Measurements from ENCODE around the gene CALCOCO2. TPM values are rescaled to one million over a fixed set of nuclear protein-coding genes. Genes with fewer than 3 reads are reported as not detected.

Gene CALCOCO2
- polyA plus RNA-seq, 2 of the 4 experiments (the other 2 are of a cell fraction) = 71.6 to 194 TPM

- no peak for DNase-seq (ENCODE audit: low read depth in 1 of 2, low spot score in 1 of 2)
- WGBS (ENCODE audit: missing lambda C conversion rate) = 95% methylated on average over 4 of the region's 4 CpGs
- ChIA-PET CTCF (interaction anchor here (1.2 to 76.6 kb wide), 5 partner anchors 7 to 179 kb away, joined by 4 to 3251 read pairs (median 11); partner anchors contain the start of genes ATP5MC1, CALCOCO2 and TTLL6), POLR2A (no interaction called here)
- Histone ChIP-seq H3K27ac (peak overlapping the region in 1 of 2 experiments; percentile 25; a peak in 1 of 6 replicates), H3K4me1 (0 out of 3 replicates have a peak, but pooled peaks cover 5% of the 10 kb centered on the region), H3K9me3 (no peaks in the 10 kb centered on the region), H3K4me2 (no peak overlapping the region), H3K4me3 (no peak overlapping the region)
- ATAC-seq = no peak
- peak; percentile 65 for TF ChIP-seq MAFK (IDR thresholded peaks at IDR 0.05; ENCODE audit: partially characterized antibody)
- TF ChIP-seq ESRRA (IDR thresholded peaks at IDR 0.05; ENCODE audit: borderline replicate concordance, low read length) = no peak
- FAIRE-seq = no peak
These were observed 20.0 kb downstream of the CALCOCO2 start for GRCh38 chr17:48850792-48851323.

GRCh38 chr17:48854774-48855476 is 24.1 kb downstream of the CALCOCO2 start:
- Histone ChIP-seq H3K4me1 (0 out of 3 replicates have a peak, but pooled peaks cover 5% of the 10 kb centered on the region), H3K9me3 (no peaks in the 10 kb centered on the region), H3K4me3 (no peak overlapping the region), H3K4me2 (no peak overlapping the region), H3K27ac (no peak overlapping the region)
- no peak for FAIRE-seq
- no peak for DNase-seq (ENCODE audit: low read depth in 1 of 2, low spot score in 1 of 2)
- ChIA-PET CTCF (interaction anchor here (1.0 to 76.6 kb wide), 5 partner anchors 10 to 176 kb away, joined by 3 to 3251 read pairs (median 5); partner anchors contain the start of genes CALCOCO2 and TTLL6), POLR2A (no interaction called here)
- WGBS (ENCODE audit: missing lambda C conversion rate) = 92% methylated on average over 7 of the region's 7 CpGs
- TF ChIP-seq MAX (IDR thresholded peaks at IDR 0.05) = no peak
- no peak for TF ChIP-seq ESRRA (IDR thresholded peaks at IDR 0.05; ENCODE audit: borderline replicate concordance, low read length)
- no peak for TF ChIP-seq HOXB5 (CRISPR knock-in tag; IDR thresholded peaks at IDR 0.05)
- TF ChIP-seq RFX5 (IDR thresholded peaks at IDR 0.05) = no peak
- no peak for TF ChIP-seq TFCP2L1 (CRISPR knock-in tag; IDR thresholded peaks at IDR 0.05)
- TF ChIP-seq NPAS2 (CRISPR knock-in tag; IDR thresholded peaks at IDR 0.05; ENCODE audit: borderline replicate concordance) = no peak
- no peak for TF ChIP-seq MAFK (IDR thresholded peaks at IDR 0.05; ENCODE audit: partially characterized antibody)
- no peak for TF ChIP-seq ZC3H11A (IDR thresholded peaks at IDR 0.05)
- no peak for TF ChIP-seq HEYL (CRISPR knock-in tag; IDR thresholded peaks at IDR 0.05)
- no peak for TF ChIP-seq RARB (CRISPR knock-in tag; IDR thresholded peaks at IDR 0.05)
- TF ChIP-seq CEBPB (IDR thresholded peaks at IDR 0.05) = no peak
- TF ChIP-seq POLR2AphosphoS2 (conservative IDR thresholded peaks at IDR 0.05; ENCODE audit: low read length) = no peak
- TF ChIP-seq EP300 (IDR thresholded peaks at IDR 0.05) = no peak
- TF ChIP-seq SMC3 (IDR thresholded peaks at IDR 0.05) = no peak
- TF ChIP-seq E2F6 (IDR thresholded peaks at IDR 0.05; ENCODE audit: borderline replicate concordance, low read depth) = no peak
- no peak for TF ChIP-seq FOSB (CRISPR knock-in tag; IDR thresholded peaks at IDR 0.05)
- TF ChIP-seq HES2 (IDR thresholded peaks at IDR 0.05) = no peak
- TF ChIP-seq USF2 (IDR thresholded peaks at IDR 0.05) = no peak
- no peak for TF ChIP-seq JUNB (IDR thresholded peaks at IDR 0.05)
- TF ChIP-seq RCOR1 (IDR thresholded peaks at IDR 0.05; ENCODE audit: low read depth, low read length) = no peak
- ATAC-seq = no peak

- Histone ChIP-seq H3K9me3 (no peaks in the 10 kb centered on the region), H3K4me3 (no peak overlapping the region), H3K4me2 (no peak overlapping the region), H3K27ac (no peak overlapping the region), H3K4me1 (no peaks in the 10 kb centered on the region)
- FAIRE-seq (no peak), ATAC-seq (no peak), DNase-seq (ENCODE audit: low read depth in 1 of 2, low spot score in 1 of 2) (no peak)
- POLR2A ChIA-PET = no interaction called here
- CTCF ChIA-PET = interaction anchor here (1.7 to 76.6 kb wide), 3 partner anchors 22 to 178 kb away, joined by 5 to 3251 read pairs (median 19); partner anchors contain the start of genes CALCOCO2 and TTLL6
- WGBS (ENCODE audit: missing lambda C conversion rate) = 81% methylated on average over 3 of the region's 3 CpGs
- TF ChIP-seq FOSL2 (IDR thresholded peaks at IDR 0.05) (no peak), FOSL2 (CRISPR knock-in tag; IDR thresholded peaks at IDR 0.05) (no peak), BCL3 (IDR thresholded peaks at IDR 0.05) (no peak), ZNF302 (CRISPR knock-in tag; IDR thresholded peaks at IDR 0.05) (no peak), RNF2 (IDR thresholded peaks at IDR 0.05; ENCODE audit: borderline replicate concordance, low read depth) (no peak), SMC3 (IDR thresholded peaks at IDR 0.05) (no peak), JUNB (IDR thresholded peaks at IDR 0.05) (no peak), ZSCAN20 (CRISPR knock-in tag; IDR thresholded peaks at IDR 0.05) (no peak), RFX5 (IDR thresholded peaks at IDR 0.05) (no peak), CEBPB (IDR thresholded peaks at IDR 0.05) (no peak), EP300 (IDR thresholded peaks at IDR 0.05) (no peak), ELK1 (IDR thresholded peaks at IDR 0.05; ENCODE audit: low read depth, low read length) (no peak), HOXB13 (CRISPR knock-in tag; IDR thresholded peaks at IDR 0.05; ENCODE audit: low read depth) (no peak), RCOR1 (IDR thresholded peaks at IDR 0.05; ENCODE audit: low read depth, low read length) (no peak)
These were observed 25.4 kb downstream of the CALCOCO2 start for GRCh38 chr17:48856122-48856821.

All from A549 (cell line).